Dermis microvascular lymphatic vessel endothelial cell (primary cell): ENCODE results near the gene SLC16A1. TPM values are rescaled to one million over a fixed set of nuclear protein-coding genes. Genes with fewer than 3 reads are reported as not detected.

Source experiments
- DNase-seq, 2 donors: peaks; one replicate each; pipeline versions ENCODE4 v3.0.0 to v3.0.0-alpha.2; 2010; ENCODE audit warnings: low read depth in 2 of 2
- total RNA-seq: library from RNA; depleted of rRNA; stranded (reverse); fragments of >200 nt; gene quantifications from 2 replicates; pipeline ENCODE4 v1.2.1, GENCODE V29; 2014

Gene SLC16A1
- total RNA-seq, 1 donor from 2014 or later: 51.2 TPM

- no peak for DNase-seq
These were observed 15.0 kb upstream of the SLC16A1 start for GRCh38 chr1:112971006-112971405.

GRCh38 chr1:112964347-112964746, 8.4 kb upstream of the SLC16A1 start:
- DNase-seq: no peak

GRCh38 chr1:112961072-112961471, 5.1 kb upstream of the SLC16A1 start:
- DNase-seq: no peak

- DNase-seq: no peak
These were observed 4.4 kb upstream of the SLC16A1 start for GRCh38 chr1:112960384-112960783.

- DNase-seq: peak in 1 of 2 donors; percentile 27
These were observed 2.2 kb upstream of the SLC16A1 start for GRCh38 chr1:112958236-112958635.

GRCh38 chr1:112957133-112957812, 1.3 kb upstream of the SLC16A1 start:
- DNase-seq: peak; percentile 64 to 82

GRCh38 chr1:112956544-112957132, 642 bp upstream of the SLC16A1 start:
- DNase-seq: peak; percentile 10 to 46

- peak in 1 of 2 donors; percentile 76 for DNase-seq
These were observed 837 bp downstream of the SLC16A1 start for GRCh38 chr1:112954945-112955772.

- peak in 1 of 2 donors; percentile 7 for DNase-seq
These were observed 1.9 kb downstream of the SLC16A1 start for GRCh38 chr1:112954017-112954650.

GRCh38 chr1:112950426-112950825, 5.6 kb downstream of the SLC16A1 start:
- DNase-seq: no peak

GRCh38 chr1:112946683-112947082, 9.3 kb downstream of the SLC16A1 start:
- DNase-seq: no peak

- no peak for DNase-seq
These were observed 16.2 kb downstream of the SLC16A1 start for GRCh38 chr1:112939810-112940209.

GRCh38 chr1:112938210-112938609, 17.8 kb downstream of the SLC16A1 start:
- DNase-seq: no peak

- DNase-seq: no peak
These were observed 18.5 kb downstream of the SLC16A1 start for GRCh38 chr1:112937495-112937894.

GRCh38 chr1:112937070-112937469, 18.9 kb downstream of the SLC16A1 start:
- DNase-seq: no peak

- peak in 1 of 2 donors; percentile 43 for DNase-seq
These were observed 20.4 kb downstream of the SLC16A1 start for GRCh38 chr1:112935461-112936111.

- no peak for DNase-seq
These were observed 21.4 kb downstream of the SLC16A1 start for GRCh38 chr1:112934577-112934976.

GRCh38 chr1:112933820-112934571, 22.0 kb downstream of the SLC16A1 start:
- DNase-seq: no peak

GRCh38 chr1:112929979-112930378, 26.0 kb downstream of the SLC16A1 start:
- no peak for DNase-seq

- DNase-seq: no peak
These were observed 28.5 kb downstream of the SLC16A1 start for GRCh38 chr1:112927462-112927990.
